ENCODE results near the gene OGFRL1. TPM values are rescaled to one million over a fixed set of nuclear protein-coding genes. Genes with fewer than 3 reads are reported as not detected.

OGFRL1 gene
- total and polyA plus RNA-seq, 2 of the 13 experiments (the other 11 are each of a cell fraction or from before 2014, with no cell fraction given): 0.26 to 0.80 TPM

GRCh38 chr6:71280701-71281100 lies 7.9 kb upstream of the OGFRL1 start (continued):
- TF ChIP-seq ZNF704 (CRISPR knock-in tag; IDR thresholded peaks at IDR 0.05; ENCODE audit: borderline replicate concordance) (no peak), SIX1 (CRISPR knock-in tag; IDR thresholded peaks at IDR 0.05; ENCODE audit: borderline replicate concordance) (no peak), SOX5 (CRISPR knock-in tag; IDR thresholded peaks at IDR 0.05; ENCODE audit: borderline replicate concordance) (no peak), SRY (CRISPR knock-in tag; IDR thresholded peaks at IDR 0.05) (no peak), CHD4 (IDR thresholded peaks at IDR 0.05; ENCODE audit: borderline replicate concordance, low read length) (no peak), REPIN1 (CRISPR knock-in tag; IDR thresholded peaks at IDR 0.05; ENCODE audit: borderline replicate concordance, low read depth) (no peak), BATF2 (CRISPR knock-in tag; IDR thresholded peaks at IDR 0.05) (no peak), MAFF (IDR thresholded peaks at IDR 0.05; ENCODE audit: low read depth, low read length) (no peak), U2AF2 (IDR thresholded peaks at IDR 0.05; ENCODE audit: low read depth, low read length) (no peak), E2F2 (CRISPR knock-in tag; IDR thresholded peaks at IDR 0.05; ENCODE audit: borderline replicate concordance) (no peak), SRF (IDR thresholded peaks at IDR 0.05; ENCODE audit: low read depth, low read length) (no peak), NAIF1 (CRISPR knock-in tag; IDR thresholded peaks at IDR 0.05; ENCODE audit: borderline replicate concordance) (no peak), ZNF546 (CRISPR knock-in tag; conservative IDR thresholded peaks at IDR 0.05) (no peak)

Measured in HepG2 (cell line).